SIG-M5 treated with dmso at 0.1 percent for 504 hours (cell line): ENCODE measurements around the gene OCIAD1.
"Not testable (repeated sequence)": the region's sequence is repeated elsewhere in the genome, so short reads cannot be mapped to it uniquely, and the experiment has no call there.

Source experiments
- DNase-seq: peaks from one replicate; lab custom pipeline; 2025; ENCODE audit not compliant: unreplicated experiment; lab: John Stamatoyannopoulos, UW

OCIAD1 gene

GRCh38 chr4:48830706-48831531 is at the start of gene OCIAD1:
Gene OCIAD1, plus strand, starts transcription at chr4:48831088. Its CDS starts 1,537 bp downstream, at chr4:48832625.
- peak; percentile 99 for DNase-seq

DNA sequence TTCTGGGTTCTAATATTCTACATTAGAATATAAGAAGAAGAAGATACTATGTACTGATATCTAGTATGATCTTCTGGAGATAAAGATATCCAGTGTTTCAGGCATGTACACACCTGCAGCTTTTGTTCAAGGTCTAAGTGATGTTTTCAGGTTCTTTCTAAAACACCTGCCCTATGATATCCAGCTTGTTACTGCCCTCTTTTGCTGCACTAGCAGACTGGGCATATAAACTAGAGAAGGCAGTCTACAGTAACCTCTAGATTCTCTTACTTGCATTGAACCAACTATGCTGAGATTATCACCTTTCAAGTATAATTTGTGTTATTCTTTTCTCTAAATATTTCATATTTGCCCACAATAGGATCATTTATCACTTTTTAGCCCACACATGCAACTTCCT is 48.9 kb upstream of the OCIAD1 start:
- DNase-seq = no peak

DNA sequence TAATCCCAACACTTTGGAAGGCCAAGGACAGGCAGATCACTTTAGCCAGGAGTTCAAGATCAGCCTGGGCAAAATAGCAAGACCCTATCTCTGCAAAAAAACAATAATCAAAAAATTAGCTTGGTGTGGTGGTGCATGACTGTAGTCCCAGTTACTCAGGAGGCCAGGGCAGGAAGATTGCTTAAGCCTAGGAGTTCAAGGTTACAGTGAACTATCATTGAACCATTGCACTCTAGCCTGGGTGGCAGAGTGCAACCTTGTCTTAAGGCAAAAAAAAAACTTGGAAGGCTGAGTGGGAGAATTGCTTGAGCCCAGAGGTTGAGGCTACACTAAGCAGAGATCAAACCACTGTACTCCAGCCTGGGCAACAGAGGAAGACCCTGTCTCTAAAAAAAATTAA is 45.6 kb upstream of the OCIAD1 start:
- no peak for DNase-seq

- DNase-seq = no peak
Measured at GRCh38 chr4:48786549-48786948, 44.3 kb upstream of the OCIAD1 start.

DNA sequence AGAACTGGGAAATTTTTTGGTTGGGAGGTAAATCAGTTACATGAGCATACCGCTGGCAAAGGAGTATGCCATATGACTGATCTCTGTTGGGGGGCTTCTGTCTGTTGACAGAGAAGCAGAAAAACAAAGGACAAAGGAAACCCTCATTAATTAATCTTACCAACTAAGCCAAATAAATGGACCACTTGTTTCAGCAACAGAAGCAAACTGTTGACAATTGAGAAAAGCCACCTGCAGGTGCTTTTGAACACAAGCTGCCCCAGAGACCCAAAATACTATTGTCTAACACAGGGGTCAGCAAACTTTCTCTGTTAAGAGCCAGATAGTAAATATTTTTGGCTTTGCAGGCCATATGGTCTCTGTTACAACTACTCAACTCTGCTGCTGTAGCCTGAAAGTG is 43.8 kb upstream of the OCIAD1 start:
- no peak for DNase-seq

DNA sequence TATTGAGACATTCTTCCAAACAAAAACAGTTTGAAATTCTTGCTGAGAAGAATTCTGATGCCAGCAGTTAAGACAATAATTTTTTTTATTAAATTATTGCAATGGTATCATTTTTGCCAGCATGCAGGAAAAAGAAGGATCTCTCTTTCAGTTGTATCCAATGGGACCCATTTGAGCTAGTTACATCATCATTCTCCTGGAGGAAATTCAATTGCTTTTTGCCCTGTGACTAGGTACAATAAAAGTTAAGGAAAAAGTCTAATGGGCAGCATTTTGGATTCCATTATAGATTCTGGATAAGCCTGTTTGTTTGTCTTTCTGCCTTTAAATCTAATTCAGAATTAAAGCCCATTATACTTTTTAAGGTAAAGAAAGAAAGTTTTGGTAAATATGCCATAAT is 40.3 kb upstream of the OCIAD1 start:
- no peak for DNase-seq

- DNase-seq = no peak
Measured at GRCh38 chr4:48791313-48791712, 39.6 kb upstream of the OCIAD1 start.

DNA sequence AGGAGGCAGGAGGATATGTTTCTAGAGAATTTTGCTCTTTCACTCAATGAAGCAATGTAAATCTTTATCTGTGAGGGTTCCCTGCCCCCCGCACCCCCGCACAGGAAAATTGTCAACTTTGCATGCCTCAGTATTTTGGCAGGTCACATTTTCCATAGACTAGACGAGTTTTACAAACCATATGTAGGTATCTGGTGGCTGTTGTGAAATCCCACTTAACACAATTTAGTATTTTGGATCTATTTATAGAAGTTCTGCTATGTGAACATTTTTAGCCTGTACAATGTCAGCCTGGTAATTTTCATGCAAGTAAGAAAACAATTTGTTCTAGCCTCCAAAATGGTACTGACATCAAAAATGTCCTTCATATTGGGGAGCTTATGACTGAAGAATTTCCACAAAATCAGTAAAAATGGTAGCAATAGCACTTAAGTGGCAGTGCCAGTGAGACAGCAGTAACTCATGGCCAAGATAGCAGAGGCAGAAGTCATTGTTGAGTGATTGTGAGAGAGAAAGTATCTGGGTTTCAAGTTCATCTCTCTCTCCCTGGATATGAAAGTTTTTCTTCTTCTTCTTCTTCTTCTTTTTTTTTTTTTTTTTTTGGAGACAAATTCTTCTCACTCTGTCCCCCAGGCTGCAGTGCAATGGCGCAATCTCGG is 38.4 kb upstream of the OCIAD1 start:
- DNase-seq = peak; percentile 49

DNA sequence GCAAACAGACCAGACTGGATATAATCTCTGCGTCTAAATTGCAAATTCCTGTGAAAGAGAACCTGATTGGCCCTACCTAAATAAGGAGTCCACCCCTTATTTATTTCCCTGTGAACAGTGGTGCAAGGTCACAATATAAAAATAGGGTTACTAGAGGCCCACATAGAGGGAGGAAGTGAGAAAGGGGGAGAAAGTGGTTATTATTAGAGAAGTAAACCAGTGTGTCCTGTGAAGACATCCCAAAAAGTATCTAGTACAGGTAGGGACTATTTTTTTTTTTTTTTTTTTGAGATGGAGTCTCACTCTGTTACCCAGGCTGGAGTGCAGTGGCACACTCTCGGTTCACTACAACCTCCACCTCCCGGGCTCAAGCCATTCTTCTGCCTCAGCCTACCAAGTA is 35.8 kb upstream of the OCIAD1 start:
- DNase-seq = no peak

- DNase-seq = no peak
Measured at GRCh38 chr4:48796191-48796926, 34.5 kb upstream of the OCIAD1 start.

DNA sequence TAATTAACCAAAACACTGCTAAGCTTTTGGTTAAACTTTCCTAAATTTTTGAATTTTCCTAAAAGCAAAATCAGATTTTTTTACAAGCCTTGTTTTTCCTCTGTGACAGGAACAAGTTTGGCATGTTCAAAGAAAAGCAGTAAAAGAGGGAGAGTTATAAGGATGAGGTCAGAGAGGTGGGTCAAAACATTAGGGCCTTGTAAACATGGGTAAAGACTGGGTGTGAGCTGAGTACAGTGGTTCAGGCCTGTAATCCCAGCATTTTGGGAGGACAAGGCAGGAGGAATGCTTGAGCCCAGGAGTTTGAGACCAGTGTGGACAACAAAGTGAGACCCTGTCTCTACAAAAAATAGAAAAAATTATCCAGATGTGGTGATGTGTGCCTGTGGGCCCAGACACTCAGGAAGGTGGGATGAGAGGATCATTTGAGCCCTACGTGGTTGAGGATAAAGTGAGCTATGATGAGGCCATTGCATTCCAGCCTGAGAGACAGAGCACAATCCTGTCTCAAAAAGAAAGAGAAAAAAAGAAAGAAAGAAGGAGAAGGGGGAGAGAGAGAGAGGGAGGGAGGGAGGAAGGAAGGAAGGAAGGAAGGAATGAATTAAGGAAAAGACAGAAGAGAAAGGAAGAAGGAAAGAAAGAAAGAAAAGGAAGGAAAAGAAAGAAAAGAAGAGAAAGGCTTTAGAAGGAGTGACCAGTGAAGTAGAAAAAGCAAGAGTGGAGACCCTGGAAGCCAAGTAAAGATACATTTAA is 33.8 kb upstream of the OCIAD1 start:
- DNase-seq = no peak

DNA sequence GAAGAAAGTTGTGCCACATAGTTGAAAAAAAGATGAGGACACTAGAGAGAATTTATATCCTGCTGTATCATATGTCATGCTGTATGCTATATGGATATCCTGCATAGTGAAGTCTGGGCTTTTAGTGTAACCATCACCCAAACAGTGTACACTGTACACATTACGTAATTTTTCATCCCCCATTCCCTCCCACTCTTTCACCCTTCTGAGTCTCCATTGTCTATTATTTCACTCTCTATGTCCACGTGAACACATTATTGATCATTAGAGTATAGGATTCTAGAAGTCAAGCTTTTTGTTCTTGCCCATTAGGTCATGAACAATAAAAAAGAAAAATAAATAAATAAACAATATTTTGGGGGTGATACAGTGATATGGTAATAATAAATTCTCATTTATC is 32.8 kb upstream of the OCIAD1 start:
- DNase-seq = no peak

- no peak for DNase-seq
Measured at GRCh38 chr4:48799157-48799556, 31.7 kb upstream of the OCIAD1 start.

DNA sequence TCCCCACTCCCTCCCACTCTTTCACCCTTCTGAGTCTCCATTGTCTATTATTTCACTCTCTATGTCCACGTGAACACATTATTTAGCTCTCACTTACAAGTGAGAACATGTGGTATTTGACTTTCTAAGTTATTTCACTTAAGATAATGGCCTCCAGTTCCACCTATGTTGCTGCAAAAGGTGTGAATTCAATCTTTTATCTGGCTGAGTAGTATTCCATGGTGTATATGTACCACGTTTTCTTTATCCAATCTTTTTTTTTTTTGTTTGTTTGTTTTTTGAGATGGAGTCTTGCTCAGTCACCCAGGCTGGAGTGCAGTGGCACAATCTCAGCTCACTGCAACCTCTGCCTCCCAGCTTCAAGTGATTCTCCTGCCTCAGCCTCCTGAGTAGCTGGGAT is 30.7 kb upstream of the OCIAD1 start:
- DNase-seq = not testable (repeated sequence)

GRCh38 chr4:48801016-48801715 is 29.7 kb upstream of the OCIAD1 start:
- no peak for DNase-seq

GRCh38 chr4:48804584-48805301 is 26.1 kb upstream of the OCIAD1 start:
- no peak for DNase-seq

DNA sequence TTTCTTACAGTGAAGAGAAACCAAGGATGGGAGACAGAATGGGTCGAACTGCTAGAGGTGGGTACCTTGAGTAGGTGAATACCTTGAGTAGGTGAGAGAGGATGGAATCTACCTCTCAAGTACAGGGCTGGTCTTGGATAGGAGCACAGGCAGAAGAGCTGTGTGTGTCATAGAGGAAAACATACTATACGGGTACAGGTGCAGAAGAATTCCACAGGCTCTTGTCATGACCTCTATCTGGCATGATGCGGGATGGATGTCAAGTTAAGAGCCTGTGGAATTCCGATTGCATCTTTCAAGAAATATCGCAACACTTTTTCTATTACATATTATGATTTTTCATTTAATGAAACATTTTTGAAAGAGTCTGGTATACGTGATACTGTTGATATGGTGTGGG is 18.0 kb upstream of the OCIAD1 start:
- no peak for DNase-seq

DNA sequence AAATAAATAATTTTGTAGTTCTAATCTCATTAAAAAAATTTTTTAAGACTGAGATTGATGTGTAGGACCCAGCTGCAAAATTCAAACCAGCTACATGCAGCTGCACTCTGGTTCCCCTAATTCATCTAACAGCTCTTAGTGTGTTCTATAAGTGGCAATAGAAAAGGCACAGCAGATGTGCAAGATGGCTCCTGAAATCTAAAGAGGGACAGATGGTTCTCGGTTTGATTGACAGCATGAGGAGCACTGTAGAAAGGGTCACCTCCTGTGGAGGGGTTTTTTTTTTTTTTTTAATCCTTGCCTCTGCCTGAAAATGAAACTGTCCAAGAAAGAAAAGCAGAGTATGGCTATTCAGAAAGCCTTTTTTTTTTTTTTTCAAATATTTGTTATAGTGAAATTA is 16.9 kb upstream of the OCIAD1 start:
- DNase-seq = no peak

DNA sequence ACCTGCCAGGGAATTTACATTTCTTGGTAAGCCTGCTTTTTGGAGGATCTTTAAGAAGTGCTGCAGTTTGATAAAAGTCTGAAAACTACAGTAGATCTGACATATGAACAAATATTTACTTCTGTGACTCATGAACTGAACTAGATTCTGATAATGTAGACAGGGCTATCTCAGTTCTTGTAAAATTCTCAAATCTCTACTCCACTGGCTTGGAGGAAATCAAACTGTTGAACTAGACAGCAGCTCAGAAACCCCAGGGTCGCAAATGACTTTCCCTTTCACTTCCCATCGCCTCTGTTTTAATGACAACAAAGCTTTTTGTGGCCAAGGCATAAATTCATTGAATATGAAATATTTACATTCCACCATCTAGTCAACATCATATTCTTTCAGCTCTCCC is 15.4 kb upstream of the OCIAD1 start:
- no peak for DNase-seq

GRCh38 chr4:48816297-48816696 is 14.6 kb upstream of the OCIAD1 start:
- DNase-seq = not testable (repeated sequence)
